NCI-H2171 (cell line): ENCODE results near the gene TK2.
"Not testable (repeated sequence)": the region's sequence is repeated elsewhere in the genome, so short reads cannot be mapped to it uniquely, and the experiment has no call there.

ENCODE experiments used
- DNase-seq: peaks from one replicate; lab custom pipeline; 2025; lab: John Stamatoyannopoulos, UW

The TK2 gene

GRCh38 chr16:66503030-66503429 is 46.9 kb downstream of the TK2 start:
- no peak for DNase-seq

GRCh38 chr16:66502020-66502913 is 47.7 kb downstream of the TK2 start:
- DNase-seq = peak; percentile 17

- DNase-seq = not testable (repeated sequence)
These were observed 48.4 kb downstream of the TK2 start for GRCh38 chr16:66501563-66501962.

- DNase-seq = not testable (repeated sequence)
These were observed 52.0 kb downstream of the TK2 start for GRCh38 chr16:66497921-66498320.

- DNase-seq = not testable (repeated sequence)
These were observed 53.7 kb downstream of the TK2 start for GRCh38 chr16:66496226-66496625.

- DNase-seq = no peak
These were observed 54.5 kb downstream of the TK2 start for GRCh38 chr16:66495440-66495839.

GRCh38 chr16:66494916-66495315 is 55.0 kb downstream of the TK2 start:
- no peak for DNase-seq

- no peak for DNase-seq
These were observed 56.2 kb downstream of the TK2 start for GRCh38 chr16:66493490-66494401.

- no peak for DNase-seq
These were observed 58.2 kb downstream of the TK2 start for GRCh38 chr16:66491716-66492064.

GRCh38 chr16:66490774-66491715 is 58.9 kb downstream of the TK2 start:
- no peak for DNase-seq

GRCh38 chr16:66489818-66490217 is 60.1 kb downstream of the TK2 start:
- DNase-seq = no peak

- no peak for DNase-seq
These were observed 60.5 kb downstream of the TK2 start for GRCh38 chr16:66489385-66489784.

- no peak for DNase-seq
These were observed 61.4 kb downstream of the TK2 start for GRCh38 chr16:66488505-66488904.

- DNase-seq = no peak
These were observed 62.2 kb downstream of the TK2 start for GRCh38 chr16:66487580-66488275.

- no peak for DNase-seq
These were observed 62.9 kb downstream of the TK2 start for GRCh38 chr16:66486773-66487579.

GRCh38 chr16:66486199-66486772 is 63.6 kb downstream of the TK2 start:
- no peak for DNase-seq

- no peak for DNase-seq
These were observed 64.5 kb downstream of the TK2 start for GRCh38 chr16:66485376-66485775.

GRCh38 chr16:66484453-66485213 is 65.3 kb downstream of the TK2 start:
- no peak for DNase-seq
